Gastroesophageal sphincter (tissue), 4 donors: ENCODE results near the gene CHD6. TPM values are rescaled to one million over a fixed set of nuclear protein-coding genes. Genes with fewer than 3 reads are reported as not detected.

ENCODE experiments used
- ATAC-seq: fragments of 150-250 bp; one replicate; pipeline ENCODE4 v1.9.1; 2016; ENCODE audit warnings: mild to moderate bottlenecking, moderate library complexity
- H3K27ac ChIP-seq, 4 donors: fragments of 200-600 bp; sonication (generic) in 3 of 4; 1 replicate in 3 of 4; 2 replicates in 1 of 4; pipeline ENCODE4 v1.5.1; 2016 to 2019
- H3K27me3 ChIP-seq: fragments of 200-600 bp; sonication (generic); one replicate; pipeline ENCODE4 v1.5.1; 2019
- H3K36me3 ChIP-seq, 2 donors: fragments of 200-600 bp; sonication (generic); one replicate each; pipeline ENCODE4 v1.5.1; 2019; ENCODE audit warnings: control low read depth in 1 of 2
- H3K4me1 ChIP-seq, 3 donors: fragments of 200-600 bp; sonication (generic); 1 replicate in 2 of 3; 2 replicates in 1 of 3; pipeline ENCODE4 v1.5.1; 2016 to 2019; ENCODE audit warnings: control low read depth in 2 of 3
- H3K4me3 ChIP-seq, 2 donors: fragments of 200-600 bp; sonication (generic); one replicate each; pipeline ENCODE4 v1.5.1; 2019; ENCODE audit warnings: mild to moderate bottlenecking in 1 of 2, moderate library complexity in 1 of 2
- H3K9me3 ChIP-seq, 3 donors: fragments of 200-600 bp; sonication (generic); one replicate each; pipeline ENCODE4 v1.5.1; 2017 to 2019; ENCODE audit warnings: control low read depth in 2 of 3
- CTCF ChIP-seq, 4 experiments: fragments of 200-600 bp in 2 of 4; fragments of 450-650 bp in 2 of 4; sonication (generic) in 1 of 4; IDR thresholded peaks; one replicate each; pipeline ENCODE4 v1.5.1; 2017 to 2019; ENCODE audit warnings: antibody characterized with exemption in 4 of 4, mild to moderate bottlenecking in 2 of 4, moderate library complexity in 2 of 4
- EP300 ChIP-seq: sonication (generic); formaldehyde crosslinking; IDR thresholded peaks from one replicate; pipeline ENCODE4 v1.6.1; 2017; ENCODE audit warnings: antibody characterized with exemption, mild to moderate bottlenecking
- POLR2A ChIP-seq, 2 donors: fragments of 450-650 bp; IDR thresholded peaks; one replicate each; pipeline ENCODE4 v1.6.1; 2017; ENCODE audit warnings: antibody characterized with exemption in 2 of 2, mild to moderate bottlenecking in 2 of 2, moderate library complexity in 1 of 2
- POLR2AphosphoS5 ChIP-seq: sonication (generic); formaldehyde crosslinking; IDR thresholded peaks from one replicate; pipeline ENCODE4 v1.6.1; 2017; ENCODE audit warnings: antibody characterized with exemption
- WGBS, 2 donors: methylation state at CpG; one replicate each; pipeline ENCODE4 v1.1.5; 2018; ENCODE audit warnings: low coverage in 1 of 2; 5-methylcytosine and 5-hydroxymethylcytosine counted together
- total RNA-seq, 4 donors: library from RNA; depleted of rRNA; stranded (reverse); fragments of >200 nt; gene quantifications; one replicate each; pipeline ENCODE4 v1.1.0, GENCODE V29; 2016

The CHD6 gene
- total RNA-seq, 4 donors from 2014 or later, result 37.4 to 58.3 (median 40.4) TPM

GRCh38 chr20:41494451-41494850 is 123.7 kb downstream of the CHD6 start:
- no peak for ATAC-seq
- H3K36me3 ChIP-seq, result peaks cover 0 to 91% of the 10 kb centered on the region in 2 donors
- H3K27ac ChIP-seq, result no peak overlapping the region
- no peaks in the 10 kb centered on the region for H3K27me3 ChIP-seq
- no peaks in the 10 kb centered on the region for H3K9me3 ChIP-seq
- WGBS, 2 donors, result 91 to 96% methylated on average over 4 of the region's 4 CpGs
- TF ChIP-seq POLR2AphosphoS5, result no peak
- no peak for TF ChIP-seq CTCF (IDR thresholded peaks at IDR 0.05)
- no peak for TF ChIP-seq EP300
- TF ChIP-seq POLR2A (IDR thresholded peaks at IDR 0.05), result no peak
- peaks cover 0 to 3% (median 0%) of the 10 kb centered on the region in 3 donors for H3K4me1 ChIP-seq
- H3K4me3 ChIP-seq, result no peak overlapping the region

GRCh38 chr20:41483553-41483930 is 134.6 kb downstream of the CHD6 start:
- 86% methylated on average over 1 of the region's 1 CpG; no CpG with 5 or more reads in 1 of the 2 donors for WGBS, 2 donors
- Histone ChIP-seq H3K27me3 (no peaks in the 10 kb centered on the region), H3K9me3 (no peaks in the 10 kb centered on the region), H3K27ac (peak overlapping the region in 3 of 4 donors; percentile 8 to 35 (median 15)), H3K4me3 (no peak overlapping the region), H3K4me1 (no peaks in the 10 kb centered on the region), H3K36me3 (peaks cover 0 to 77% of the 10 kb centered on the region in 2 donors)
- ATAC-seq, result no peak
- TF ChIP-seq CTCF (IDR thresholded peaks at IDR 0.05), result no peak

- Histone ChIP-seq H3K27me3 (no peaks in the 10 kb centered on the region), H3K4me1 (no peaks in the 10 kb centered on the region), H3K9me3 (no peaks in the 10 kb centered on the region), H3K36me3 (peaks cover 0 to 77% of the 10 kb centered on the region in 2 donors), H3K4me3 (no peak overlapping the region), H3K27ac (peak overlapping the region in 2 of 4 donors; percentile 8 to 35)
- no peak for ATAC-seq
- TF ChIP-seq EP300 (no peak), POLR2AphosphoS5 (peak; percentile 38)
- 62 to 66% methylated on average over 3 to 6 of the region's 6 CpGs for WGBS, 2 donors
These were observed 135.3 kb downstream of the CHD6 start for GRCh38 chr20:41482647-41483552.

GRCh38 chr20:41480054-41480770 is 138.0 kb downstream of the CHD6 start:
- no peak for ATAC-seq
- no peak overlapping the region for H3K27ac ChIP-seq
- no peaks in the 10 kb centered on the region for H3K9me3 ChIP-seq

More at GRCh38 chr20:41480054-41480770, 138.0 kb downstream of the CHD6 start:
- H3K27me3 ChIP-seq, result no peaks in the 10 kb centered on the region
- peaks cover 0 to 17% (median 9%) of the 10 kb centered on the region in 3 donors for H3K4me1 ChIP-seq
- no peak overlapping the region for H3K4me3 ChIP-seq
- TF ChIP-seq POLR2AphosphoS5, result no peak
- TF ChIP-seq POLR2A (IDR thresholded peaks at IDR 0.05), result no peak
- no peak for TF ChIP-seq CTCF (IDR thresholded peaks at IDR 0.05)
- TF ChIP-seq EP300, result no peak
- WGBS, 2 donors, result 77 to 94% methylated on average over 2 of the region's 2 CpGs
- peaks cover 0 to 56% of the 10 kb centered on the region in 2 donors for H3K36me3 ChIP-seq
